Ovary (tissue), 9 donors: ENCODE data around the gene CCDC102A. TPM values are rescaled to one million over a fixed set of nuclear protein-coding genes. Genes with fewer than 3 reads are reported as not detected.

Experiments used
- DNase-seq, 5 donors: peaks; one replicate each; pipeline ENCODE4 v3.0.0-alpha.2; 2019 to 2020
- H3K27ac ChIP-seq, 2 donors: fragments of 200-600 bp; one replicate each; pipeline versions ENCODE4 v1.5.1 to v1.8.0; 2019 to 2022
- H3K27me3 ChIP-seq: fragments of 200-600 bp; one replicate; pipeline ENCODE4 v1.8.0; 2022
- H3K36me3 ChIP-seq: fragments of 200-600 bp; sonication (generic); one replicate; pipeline ENCODE4 v1.5.1; 2019
- H3K4me1 ChIP-seq: one replicate; pipeline ENCODE4 v1.8.1; 2013; ENCODE audit warnings: mild to moderate bottlenecking, moderate library complexity; ENCODE audit not compliant: insufficient read depth
- H3K4me3 ChIP-seq: fragments of 200-600 bp; sonication (generic); one replicate; pipeline ENCODE4 v1.5.1; 2017
- H3K9me3 ChIP-seq, 2 donors: fragments of 200-600 bp in 1 of 2; sonication (generic) in 1 of 2; one replicate each; pipeline versions ENCODE4 v1.5.1 to v1.8.1; 2013 to 2019; ENCODE audit warnings: mild to moderate bottlenecking in 1 of 2, moderate library complexity in 1 of 2
- EP300 ChIP-seq: sonication (generic); formaldehyde crosslinking; IDR thresholded peaks from one replicate; pipeline ENCODE4 v1.6.1; 2017; ENCODE audit warnings: antibody characterized with exemption
- POLR2A ChIP-seq: fragments of 450-650 bp; IDR thresholded peaks from one replicate; pipeline ENCODE4 v1.6.1; 2017; ENCODE audit warnings: antibody characterized with exemption, mild to moderate bottlenecking, moderate library complexity
- WGBS, 3 donors: extraction: QIAGEN DNeasy Blood & Tissue Kit in 1 of 3; methylation state at CpG; one replicate each; pipeline versions ENCODE4 v1.1.5 to v1.1.7; 2013 to 2017; 5-methylcytosine and 5-hydroxymethylcytosine counted together
- intact Hi-C, 4 donors: fragments of 100-400 bp; cut with DNase I; formaldehyde crosslinking; loops; one replicate each; pipeline versions ENCODE4 v1.11.0 to v1.15.1; 2022 to 2023
- polyA plus RNA-seq, 2 donors: library from polyadenylated mRNA; stranded (reverse); fragments of 200-250 nt in 1 of 2; fragments of 350-450 nt in 1 of 2; fragmentation: Illumina TruSeq in 1 of 2; extraction: RNeasy Lipid Tissue Mini Kit (QIAGEN cat#74804) in 1 of 2; gene quantifications; one replicate each; pipeline ENCODE4 v1.2.3, GENCODE V29; 2013 to 2014
- total RNA-seq, 7 donors: library from RNA; depleted of rRNA in 2 of 7; stranded (reverse); fragments of >200 nt in 2 of 7; fragmentation: NEBNext Ultra II Directional in 3 of 7; extraction: Animal tissue kit (Norgen Biotek cat#: 25700) in 3 of 7; gene quantifications; one replicate each; pipeline versions ENCODE4 v1.1.0 to v1.2.4, GENCODE V29; 2016 to 2023
- TF ChIP-seq, protein P1 (sequence below), 3 donors: fragments of 450-650 bp in 2 of 3; fragments of 200-600 bp in 1 of 3; IDR thresholded peaks; one replicate each; pipeline versions ENCODE4 v1.5.1 to v1.8.0; 2016 to 2022; ENCODE audit warnings: antibody characterized with exemption in 3 of 3, mild to moderate bottlenecking in 1 of 3
- donor health status: DM: no; HTN: no; CAD: no; lungs with moderate emphysema.
- donor health status: DM: no; HTN: no; CAD: no.
- donor health status: Bipolar disorder and iron deficiency.
- donor health status: DM: yes; HTN: yes; CAD: no.
- donor health status: DM: no; HTN: no; CAD: no.
- donor health status: DM: yes; HTN: yes; CAD: no.

CCDC102A gene
- total and polyA plus RNA-seq, 9 donors = 5.9 to 22.4 (median 12.5) TPM

DNA sequence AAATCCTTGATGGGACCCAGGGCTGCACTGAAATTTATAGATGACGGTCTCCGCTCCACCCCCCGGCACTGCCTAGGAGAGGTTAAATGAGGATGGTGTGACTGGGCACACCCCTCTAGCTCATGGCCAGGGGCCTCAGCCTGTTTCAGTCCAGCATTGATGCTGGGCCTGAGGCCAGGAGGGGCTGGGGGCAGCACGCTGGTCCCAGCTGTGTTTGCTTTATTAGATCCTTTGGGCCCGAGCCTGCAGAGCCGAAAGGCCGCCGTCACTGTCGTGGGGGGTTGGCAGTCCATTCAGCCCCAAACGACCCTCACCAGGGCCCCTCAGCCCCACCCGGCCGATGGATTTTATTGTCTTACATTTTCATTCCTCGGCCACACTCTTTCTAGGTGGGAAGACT lies 39.2 kb downstream of the CCDC102A start:
- Histone ChIP-seq H3K4me3 (no peak overlapping the region), H3K27ac (no peak overlapping the region), H3K9me3 (no peaks in the 10 kb centered on the region), H3K4me1 (no peaks in the 10 kb centered on the region), H3K36me3 (no peaks in the 10 kb centered on the region), H3K27me3 (no peaks in the 10 kb centered on the region)
- peak in 1 of 5 donors; percentile 19 for DNase-seq
- no peak for TF ChIP-seq POLR2A
- TF ChIP-seq EP300 = no peak
- TF ChIP-seq, protein P1, sequence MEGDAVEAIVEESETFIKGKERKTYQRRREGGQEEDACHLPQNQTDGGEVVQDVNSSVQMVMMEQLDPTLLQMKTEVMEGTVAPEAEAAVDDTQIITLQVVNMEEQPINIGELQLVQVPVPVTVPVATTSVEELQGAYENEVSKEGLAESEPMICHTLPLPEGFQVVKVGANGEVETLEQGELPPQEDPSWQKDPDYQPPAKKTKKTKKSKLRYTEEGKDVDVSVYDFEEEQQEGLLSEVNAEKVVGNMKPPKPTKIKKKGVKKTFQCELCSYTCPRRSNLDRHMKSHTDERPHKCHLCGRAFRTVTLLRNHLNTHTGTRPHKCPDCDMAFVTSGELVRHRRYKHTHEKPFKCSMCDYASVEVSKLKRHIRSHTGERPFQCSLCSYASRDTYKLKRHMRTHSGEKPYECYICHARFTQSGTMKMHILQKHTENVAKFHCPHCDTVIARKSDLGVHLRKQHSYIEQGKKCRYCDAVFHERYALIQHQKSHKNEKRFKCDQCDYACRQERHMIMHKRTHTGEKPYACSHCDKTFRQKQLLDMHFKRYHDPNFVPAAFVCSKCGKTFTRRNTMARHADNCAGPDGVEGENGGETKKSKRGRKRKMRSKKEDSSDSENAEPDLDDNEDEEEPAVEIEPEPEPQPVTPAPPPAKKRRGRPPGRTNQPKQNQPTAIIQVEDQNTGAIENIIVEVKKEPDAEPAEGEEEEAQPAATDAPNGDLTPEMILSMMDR (IDR thresholded peaks at IDR 0.05) = no peak
- WGBS, 3 donors = 65 to 75% (median 67%) methylated on average over 13 of the region's 13 CpGs
- intact Hi-C loops = no loop called here

DNA sequence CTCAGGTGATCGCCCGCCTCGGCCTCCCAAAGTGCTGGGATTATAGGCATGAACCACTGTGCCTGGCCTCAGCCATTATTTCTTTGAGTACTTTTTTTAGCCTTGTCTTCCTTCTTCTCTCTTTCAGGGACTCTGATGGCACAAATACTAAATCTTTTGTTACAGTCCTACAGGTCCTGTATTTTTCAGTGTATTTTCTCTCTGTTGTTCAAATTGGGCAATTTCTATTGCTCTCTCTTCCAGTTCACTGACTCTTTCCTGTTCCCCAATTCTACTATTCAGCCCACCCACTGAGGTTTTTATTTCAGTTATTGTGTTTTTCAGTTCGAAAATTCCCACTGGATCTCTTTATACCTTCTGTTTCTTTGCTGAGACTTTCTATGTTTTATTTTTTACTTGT lies 42.6 kb downstream of the CCDC102A start:
- no peaks in the 10 kb centered on the region for H3K27me3 ChIP-seq
- WGBS, 3 donors = 83 to 89% (median 88%) methylated on average over 4 of the region's 4 CpGs
- no peak for DNase-seq
- TF ChIP-seq, protein P1 (IDR thresholded peaks at IDR 0.05) = no peak
- H3K9me3 ChIP-seq = no peaks in the 10 kb centered on the region
- intact Hi-C loops = no loop called here
- H3K4me3 ChIP-seq = no peak overlapping the region
- no peak overlapping the region for H3K27ac ChIP-seq
- no peaks in the 10 kb centered on the region for H3K36me3 ChIP-seq
- no peaks in the 10 kb centered on the region for H3K4me1 ChIP-seq

DNA sequence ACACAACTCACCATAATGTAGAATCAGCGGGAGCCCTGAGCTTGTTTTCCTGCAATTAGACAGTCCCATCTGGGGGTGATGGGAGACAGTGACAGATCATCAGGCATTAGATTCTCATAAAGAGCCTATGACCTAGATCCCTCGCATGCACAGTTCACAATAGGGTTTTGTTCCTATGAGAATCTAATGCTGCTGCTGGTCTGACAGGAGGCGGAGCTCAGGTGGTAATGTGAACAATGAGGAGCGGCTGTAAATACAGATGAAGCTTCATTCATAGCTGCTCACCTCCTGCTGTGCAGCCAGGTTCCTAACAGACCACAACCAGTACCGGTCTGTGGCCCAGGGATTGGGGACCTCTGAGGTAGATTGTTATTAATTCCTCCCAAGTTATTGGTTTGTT lies 47.1 kb downstream of the CCDC102A start:
- Histone ChIP-seq H3K27ac (no peak overlapping the region), H3K27me3 (no peaks in the 10 kb centered on the region), H3K36me3 (no peaks in the 10 kb centered on the region), H3K4me1 (peaks cover 8% of the 10 kb centered on the region), H3K4me3 (no peak overlapping the region), H3K9me3 (no peaks in the 10 kb centered on the region)
- intact Hi-C loops = no loop called here
- DNase-seq = no peak
- TF ChIP-seq EP300 (no peak), POLR2A (no peak)
- TF ChIP-seq, protein P1 (IDR thresholded peaks at IDR 0.05) = no peak
- 94 to 96% (median 95%) methylated on average over 5 of the region's 5 CpGs for WGBS, 3 donors

DNA sequence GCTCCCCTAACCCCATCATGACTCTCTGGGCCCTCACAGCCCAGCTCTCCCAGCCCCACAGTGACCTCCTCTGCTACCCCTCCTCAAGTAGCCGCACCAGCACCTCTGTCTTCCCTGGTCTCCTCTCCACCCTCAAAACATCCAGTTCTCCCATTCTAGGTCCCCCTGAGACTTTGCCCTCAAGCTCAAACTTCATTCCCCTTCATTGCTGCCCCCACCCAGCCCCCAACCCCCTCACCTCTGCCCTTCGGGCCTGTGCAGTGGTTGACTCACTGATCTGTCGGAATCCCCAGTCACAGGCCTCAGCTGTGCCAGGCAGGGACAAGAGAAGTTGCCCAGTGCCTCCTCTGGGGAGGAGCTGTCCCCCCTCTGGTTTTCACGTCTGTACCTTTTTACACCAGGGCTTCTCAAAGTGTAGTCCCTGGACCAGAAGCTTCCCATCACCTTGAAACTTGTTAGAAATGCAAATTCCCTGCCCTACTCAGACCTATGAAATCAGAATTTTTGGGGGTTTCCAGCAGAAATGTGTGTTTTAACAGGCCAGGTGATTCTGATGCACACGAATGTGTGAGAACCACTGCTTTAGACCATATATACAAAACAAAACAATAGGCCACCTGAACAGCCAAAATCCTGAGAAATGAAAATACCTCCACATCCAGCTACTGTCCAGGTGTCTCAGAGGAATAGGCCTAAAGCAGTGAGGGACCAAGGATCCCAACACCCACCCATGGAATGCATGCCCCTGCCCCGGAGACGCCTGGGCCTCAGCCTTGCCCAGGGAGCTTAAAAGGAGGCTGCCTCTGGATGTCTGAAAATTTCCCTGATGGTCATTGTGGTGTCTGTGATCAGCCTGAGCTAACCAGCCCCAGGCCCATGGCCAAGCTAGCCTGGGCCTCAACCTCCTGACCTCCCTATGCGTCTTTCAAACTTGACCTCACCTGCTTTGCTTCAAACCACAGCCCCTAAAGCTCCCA lies 49.2 kb downstream of the CCDC102A start:
- DNase-seq = no peak
- intact Hi-C loops = no loop called here
- Histone ChIP-seq H3K9me3 (no peaks in the 10 kb centered on the region), H3K4me3 (peak overlapping the region; percentile 41), H3K36me3 (no peaks in the 10 kb centered on the region), H3K27ac (peak overlapping the region; percentile 37 to 83), H3K27me3 (no peaks in the 10 kb centered on the region), H3K4me1 (peaks cover 8% of the 10 kb centered on the region)
- TF ChIP-seq POLR2A (no peak), EP300 (no peak)
- TF ChIP-seq, protein P1 (IDR thresholded peaks at IDR 0.05) = no peak
- WGBS, 3 donors = 81 to 82% (median 81%) methylated on average over 8 of the region's 8 CpGs
